Stomach (tissue), 9 donors: ENCODE results near the gene STAC2. TPM values are rescaled to one million over a fixed set of nuclear protein-coding genes. Genes with fewer than 3 reads are reported as not detected.

Experiments
- DNase-seq, 2 donors: peaks; one replicate each; pipeline versions ENCODE4 v3.0.0 to v3.0.0-alpha.2; 2013 to 2019
- H3K27ac ChIP-seq, 5 donors: fragments of 200-600 bp in 4 of 5; sonication (generic) in 4 of 5; one replicate each; pipeline ENCODE4 v1.5.1; 2013 to 2019; ENCODE audit warnings: mild to moderate bottlenecking in 1 of 5, moderate library complexity in 1 of 5
- H3K27me3 ChIP-seq, 3 donors: fragments of 200-600 bp; sonication (generic); one replicate each; pipeline ENCODE4 v1.5.1; 2017 to 2019; ENCODE audit warnings: mixed run types in 1 of 3
- H3K36me3 ChIP-seq, 4 donors: fragments of 200-600 bp; sonication (generic); 1 replicate in 3 of 4; 2 replicates in 1 of 4; pipeline ENCODE4 v1.5.1; 2016 to 2019
- H3K4me1 ChIP-seq, 4 donors: fragments of 200-600 bp; sonication (generic); one replicate each; pipeline ENCODE4 v1.5.1; 2016 to 2019
- H3K4me3 ChIP-seq, 4 donors: fragments of 200-600 bp; sonication (generic) in 3 of 4; one replicate each; pipeline ENCODE4 v1.5.1; 2016 to 2019; ENCODE audit warnings: mild to moderate bottlenecking in 1 of 4
- H3K9me3 ChIP-seq, 4 donors: fragments of 200-600 bp; sonication (generic); one replicate each; pipeline ENCODE4 v1.5.1; 2016 to 2019
- EP300 ChIP-seq: sonication (generic); formaldehyde crosslinking; IDR thresholded peaks from one replicate; pipeline ENCODE4 v1.6.1; 2017; ENCODE audit warnings: antibody characterized with exemption
- POLR2A ChIP-seq, 4 donors: fragments of 450-650 bp; IDR thresholded peaks; one replicate each; pipeline ENCODE4 v1.6.1; 2016; ENCODE audit warnings: antibody characterized with exemption in 4 of 4, control low read depth in 2 of 4, mild to moderate bottlenecking in 1 of 4, moderate library complexity in 1 of 4
- POLR2AphosphoS5 ChIP-seq, 3 donors: sonication (generic); formaldehyde crosslinking; IDR thresholded peaks; one replicate each; pipeline ENCODE4 v1.6.1; 2016; ENCODE audit warnings: antibody characterized with exemption in 3 of 3
- WGBS, 5 donors: extraction: QIAGEN DNeasy Blood & Tissue Kit in 3 of 5; methylation state at CpG; one replicate each; pipeline versions ENCODE4 v1.1.5 to v1.1.7; 2013 to 2018; 5-methylcytosine and 5-hydroxymethylcytosine counted together
- intact Hi-C: fragments of 100-400 bp; cut with DNase I; formaldehyde crosslinking; loops from one replicate; pipeline ENCODE4 v1.15.1; 2023; ENCODE audit warnings: low total_unique reads
- polyA plus RNA-seq, 3 donors: library from polyadenylated mRNA; stranded (reverse); fragments of 200-250 nt; gene quantifications; one replicate each; pipeline ENCODE4 v1.2.3, GENCODE V29; 2013
- total RNA-seq, 5 donors: library from RNA; depleted of rRNA; stranded (reverse); fragments of >200 nt; gene quantifications; one replicate each; pipeline versions ENCODE4 v1.1.0 to v1.2.3, GENCODE V29; 2014 to 2016
- TF ChIP-seq, protein P1 (sequence below), 7 experiments: fragments of 450-650 bp in 4 of 7; fragments of 200-600 bp in 3 of 7; sonication (generic) in 3 of 7; IDR thresholded peaks; one replicate each; pipeline ENCODE4 v1.5.1; 2016 to 2019; ENCODE audit warnings: antibody characterized with exemption in 7 of 7, control low read depth in 2 of 7, mild to moderate bottlenecking in 1 of 7
- donor health status: healthy with polysubstance abuse.
- donor health status: Bipolar disorder and iron deficiency.
- donor health status: healthy.

The STAC2 gene
- total and polyA plus RNA-seq, 8 donors = under 0.01 to 0.20 (median 0.15) TPM; not detected in 5

- Histone ChIP-seq H3K9me3 (no peaks in the 10 kb centered on the region), H3K4me1 (peaks cover 0 to 11% (median 3%) of the 10 kb centered on the region in 4 donors), H3K4me3 (no peak overlapping the region), H3K36me3 (peaks cover 9 to 64% (median 48%) of the 10 kb centered on the region in 4 donors), H3K27ac (no peak overlapping the region), H3K27me3 (no peaks in the 10 kb centered on the region)
- 87 to 93% (median 92%) methylated on average over 8 to 12 of the region's 12 CpGs for WGBS, 5 donors
- intact Hi-C loops = no loop called here
- TF ChIP-seq POLR2A (IDR thresholded peaks at IDR 0.05) (no peak), EP300 (no peak), POLR2AphosphoS5 (IDR thresholded peaks at IDR 0.05) (no peak)
- TF ChIP-seq, protein P1, sequence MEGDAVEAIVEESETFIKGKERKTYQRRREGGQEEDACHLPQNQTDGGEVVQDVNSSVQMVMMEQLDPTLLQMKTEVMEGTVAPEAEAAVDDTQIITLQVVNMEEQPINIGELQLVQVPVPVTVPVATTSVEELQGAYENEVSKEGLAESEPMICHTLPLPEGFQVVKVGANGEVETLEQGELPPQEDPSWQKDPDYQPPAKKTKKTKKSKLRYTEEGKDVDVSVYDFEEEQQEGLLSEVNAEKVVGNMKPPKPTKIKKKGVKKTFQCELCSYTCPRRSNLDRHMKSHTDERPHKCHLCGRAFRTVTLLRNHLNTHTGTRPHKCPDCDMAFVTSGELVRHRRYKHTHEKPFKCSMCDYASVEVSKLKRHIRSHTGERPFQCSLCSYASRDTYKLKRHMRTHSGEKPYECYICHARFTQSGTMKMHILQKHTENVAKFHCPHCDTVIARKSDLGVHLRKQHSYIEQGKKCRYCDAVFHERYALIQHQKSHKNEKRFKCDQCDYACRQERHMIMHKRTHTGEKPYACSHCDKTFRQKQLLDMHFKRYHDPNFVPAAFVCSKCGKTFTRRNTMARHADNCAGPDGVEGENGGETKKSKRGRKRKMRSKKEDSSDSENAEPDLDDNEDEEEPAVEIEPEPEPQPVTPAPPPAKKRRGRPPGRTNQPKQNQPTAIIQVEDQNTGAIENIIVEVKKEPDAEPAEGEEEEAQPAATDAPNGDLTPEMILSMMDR (IDR thresholded peaks at IDR 0.05) = no peak
- peak in 1 of 2 donors; percentile 28 for DNase-seq
These were observed 48.5 kb downstream of the STAC2 start for GRCh38 chr17:39177256-39177655.

DNA sequence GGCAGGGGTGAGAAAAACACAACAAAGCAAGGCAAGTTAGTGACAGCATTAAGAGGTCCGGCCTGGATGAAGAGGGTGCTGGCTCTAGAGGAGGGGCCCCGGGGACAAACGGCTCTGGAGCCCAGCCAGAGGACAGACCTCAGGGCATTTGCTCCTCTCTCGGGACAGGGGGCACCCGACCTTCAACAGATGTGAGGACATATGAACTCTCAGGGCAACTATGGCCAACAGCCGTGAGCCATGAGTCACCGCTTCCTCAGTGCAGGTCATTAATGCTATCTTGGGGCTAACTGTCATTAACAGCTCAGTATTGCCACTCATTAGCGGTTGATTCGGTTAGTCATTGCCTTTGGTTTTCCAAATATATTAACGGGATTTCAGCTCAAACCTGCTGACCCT, 50.1 kb downstream of the STAC2 start:
- H3K27me3 ChIP-seq = no peaks in the 10 kb centered on the region
- H3K9me3 ChIP-seq = no peaks in the 10 kb centered on the region
- peak in 1 of 2 donors; percentile 6 for DNase-seq
- no peak overlapping the region for H3K27ac ChIP-seq
- 74 to 82% (median 81%) methylated on average over 10 of the region's 10 CpGs for WGBS, 5 donors
- peaks cover 9 to 49% (median 35%) of the 10 kb centered on the region in 4 donors for H3K36me3 ChIP-seq
- intact Hi-C loops = no loop called here
- peaks cover 0 to 11% (median 3%) of the 10 kb centered on the region in 4 donors for H3K4me1 ChIP-seq
- no peak overlapping the region for H3K4me3 ChIP-seq
- TF ChIP-seq, protein P1 (IDR thresholded peaks at IDR 0.05) = no peak
- no peak for TF ChIP-seq POLR2A (IDR thresholded peaks at IDR 0.05)
- no peak for TF ChIP-seq POLR2AphosphoS5 (IDR thresholded peaks at IDR 0.05)
- no peak for TF ChIP-seq EP300

DNA sequence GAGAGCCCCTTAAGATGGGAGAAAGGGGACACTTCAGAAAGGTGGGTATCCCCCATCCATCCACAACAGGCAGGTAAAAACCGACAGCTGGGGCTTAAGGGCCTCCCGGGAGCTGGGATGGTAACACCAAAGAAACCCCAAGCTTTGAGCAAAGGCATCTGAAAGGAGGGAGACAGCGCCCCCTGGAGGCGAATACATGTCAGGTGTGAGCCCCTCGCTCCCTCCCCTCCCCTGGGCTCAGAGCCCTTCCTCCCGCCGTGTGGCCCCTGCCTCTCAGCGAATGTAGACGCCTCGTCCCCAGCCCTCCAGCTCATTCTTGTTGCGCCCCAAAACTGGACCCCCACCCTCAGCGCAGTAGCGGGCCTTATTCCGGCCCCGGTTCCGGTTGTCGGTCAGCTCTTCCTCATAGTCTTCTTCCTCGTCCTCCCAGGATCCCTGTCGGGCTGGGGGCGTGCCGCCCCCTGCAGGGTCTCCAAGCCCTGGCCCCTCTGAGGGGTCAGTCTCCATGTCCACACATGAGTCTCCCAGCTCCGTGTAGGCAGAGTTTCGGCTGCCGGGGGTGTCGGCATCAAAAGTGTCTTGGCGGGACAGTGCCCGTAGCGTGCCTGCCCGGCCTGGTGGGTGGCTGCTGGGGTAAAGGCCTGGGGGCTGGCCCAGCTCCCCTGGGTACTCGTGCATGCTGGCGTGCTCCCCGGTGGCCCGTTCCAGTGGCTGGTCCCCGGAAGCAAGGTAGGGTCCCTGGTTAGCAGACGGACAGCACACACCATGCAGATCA, 50.6 kb downstream of the STAC2 start:
- Histone ChIP-seq H3K27ac (no peak overlapping the region), H3K9me3 (no peaks in the 10 kb centered on the region), H3K27me3 (no peaks in the 10 kb centered on the region), H3K4me1 (peaks cover 0 to 11% (median 3%) of the 10 kb centered on the region in 4 donors), H3K36me3 (peaks cover 9 to 43% (median 32%) of the 10 kb centered on the region in 4 donors), H3K4me3 (no peak overlapping the region)
- 55 to 66% (median 63%) methylated on average over 30 to 35 of the region's 35 CpGs for WGBS, 5 donors
- TF ChIP-seq, protein P1 (IDR thresholded peaks at IDR 0.05) = peak in 5 of 7 experiments; percentile 63 to 90 (median 71)
- TF ChIP-seq EP300 = no peak
- peak; percentile 81 to 91 for DNase-seq
- intact Hi-C loops = no loop called here

- Histone ChIP-seq H3K27me3 (no peaks in the 10 kb centered on the region), H3K36me3 (peaks cover 9 to 32% (median 26%) of the 10 kb centered on the region in 4 donors), H3K27ac (no peak overlapping the region), H3K4me1 (peaks cover 0 to 11% (median 3%) of the 10 kb centered on the region in 4 donors), H3K9me3 (no peaks in the 10 kb centered on the region), H3K4me3 (no peak overlapping the region)
- intact Hi-C loops = no loop called here
- WGBS, 5 donors = 55 to 66% (median 59%) methylated on average over 10 of the region's 10 CpGs
- DNase-seq = peak in 1 of 2 donors; percentile 11
- TF ChIP-seq POLR2A (IDR thresholded peaks at IDR 0.05) = no peak
- no peak for TF ChIP-seq EP300
- TF ChIP-seq, protein P1 (IDR thresholded peaks at IDR 0.05) = no peak
- no peak for TF ChIP-seq POLR2AphosphoS5 (IDR thresholded peaks at IDR 0.05)
These were observed 52.0 kb downstream of the STAC2 start for GRCh38 chr17:39173526-39174274.
